Measurements from ENCODE around the gene NEAT1. TPM values are rescaled to one million over a fixed set of nuclear protein-coding genes. Genes with fewer than 3 reads are reported as not detected.

The NEAT1 gene
- total and polyA plus RNA-seq, 2 of the 8 experiments (the other 6 are each of a cell fraction or from before 2014, with no cell fraction given), result 2.4 to 10.7 TPM

DNA sequence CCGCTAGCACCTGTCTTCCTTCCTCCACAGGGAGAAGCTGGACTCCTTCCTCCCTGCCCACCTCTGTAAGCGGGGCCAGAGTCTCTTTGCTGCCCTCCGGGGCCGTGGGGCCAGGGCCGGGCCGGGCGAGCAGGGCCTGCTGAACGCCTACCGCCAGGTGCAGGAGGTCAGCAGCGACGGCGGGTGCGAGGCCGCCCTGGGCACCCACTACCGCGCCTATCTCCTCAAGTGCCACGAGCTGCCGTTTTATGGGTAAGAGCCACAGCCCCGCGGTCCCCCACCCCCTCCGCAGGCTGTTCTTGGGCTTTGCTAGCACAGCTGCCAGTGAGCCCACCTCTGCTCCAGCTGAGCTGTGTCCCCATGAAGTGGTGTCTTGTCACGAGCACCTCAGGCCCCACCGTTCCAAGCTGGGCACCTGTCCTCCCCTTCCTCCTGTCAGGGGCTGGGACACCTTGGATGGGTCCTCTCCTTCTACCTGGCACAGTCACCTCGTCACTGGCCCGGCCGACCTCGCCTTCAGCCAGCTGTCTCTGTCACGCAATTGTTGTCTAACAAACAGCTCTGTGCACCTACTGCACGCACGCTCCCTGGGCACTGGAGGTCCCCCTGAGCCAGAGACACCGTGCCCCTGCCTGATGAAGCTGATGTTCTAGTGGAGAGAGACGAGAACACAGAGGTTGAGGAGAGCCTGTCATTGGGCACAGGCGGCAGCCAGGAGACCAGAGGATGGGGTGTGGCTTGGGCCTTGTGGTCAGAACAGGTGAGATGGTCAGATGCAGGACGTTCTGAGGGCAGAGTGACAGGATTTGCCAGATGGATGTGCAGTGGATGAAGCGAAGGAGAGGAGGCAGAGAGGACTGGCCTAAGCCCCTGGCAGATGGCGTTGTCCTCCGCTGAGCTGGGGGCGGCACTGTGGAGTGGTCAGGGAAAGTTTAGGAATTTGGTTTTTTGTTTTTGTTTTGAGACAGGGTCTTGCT is 25.5 kb upstream of the NEAT1 start:
- Histone ChIP-seq H3K9me3 (ENCODE audit: insufficient read depth in 2 of 2, low read depth in 1 of 2, low read length in 1 of 2) (no peaks in the 10 kb centered on the region), H4K5ac (ENCODE audit: insufficient read length, low read depth, low read length) (no peak overlapping the region), H3K4me1 (replicated peaks in 1 of 4; ENCODE audit: control insufficient read depth in 3 of 4, insufficient read depth in 4 of 4, low read length in 3 of 4) (no peaks in the 10 kb centered on the region; a peak in 1 of 7 replicates), H3K23ac (ENCODE audit: insufficient read length) (no peak overlapping the region), H3K4me3 (ENCODE audit: extremely low read depth in 1 of 4, insufficient read depth in 2 of 4, low read depth in 3 of 4, low read length in 4 of 4) (no peak overlapping the region), H2BK15ac (ENCODE audit: low read length) (no peak overlapping the region), H3K14ac (ENCODE audit: insufficient read length) (no peak overlapping the region), H3K27me3 (replicated peaks in 1 of 4; ENCODE audit: control insufficient read depth in 3 of 4, extremely low read depth in 1 of 4, insufficient read depth in 3 of 4, low read length in 3 of 4) (no peaks in the 10 kb centered on the region), H3K36me3 (ENCODE audit: control insufficient read depth in 2 of 4, insufficient read depth in 4 of 4, low read length in 3 of 4) (peaks cover 0 to 4% (median 0%) of the 10 kb centered on the region in 4 experiments; a peak in 2 of 8 replicates), H3K56ac (replicated peaks; ENCODE audit: insufficient read length, low read depth, low read length) (no peak overlapping the region), H2AK5ac (ENCODE audit: low read depth, low read length) (no peak overlapping the region), H3K4ac (replicated peaks; ENCODE audit: insufficient read length, low read depth, low read length) (no peak overlapping the region), H3K79me2 (ENCODE audit: control insufficient read depth in 1 of 2, insufficient read depth in 2 of 2, low read length in 2 of 2) (no peaks in the 10 kb centered on the region), H2BK20ac (ENCODE audit: low read length) (no peak overlapping the region), H3K23me2 (ENCODE audit: low read depth, low read length) (no peaks in the 10 kb centered on the region), H4K20me1 (replicated peaks in 1 of 2; ENCODE audit: control insufficient read depth in 1 of 2, insufficient read depth in 2 of 2, low read length in 2 of 2) (peaks cover 0 to 2% of the 10 kb centered on the region in 2 experiments), H2AFZ (ENCODE audit: low read length) (no peak overlapping the region), H2BK120ac (replicated peaks; ENCODE audit: low read depth, low read length) (no peak overlapping the region), H4K91ac (replicated peaks; ENCODE audit: insufficient read length, low read length) (no peak overlapping the region), H3K18ac (ENCODE audit: extremely low read depth, low read length) (no peak overlapping the region), H4K8ac (ENCODE audit: extremely low read depth, insufficient read depth, low read length) (no peak overlapping the region; the same call in 1 of the 2 replicates), H2BK5ac (ENCODE audit: low read depth, low read length) (peak overlapping the region; percentile 44; the same call in 1 of the 2 replicates), H3K27ac (ENCODE audit: low read depth, low read length) (no peak overlapping the region), H3K9ac (replicated peaks in 1 of 4; ENCODE audit: extremely low read depth in 1 of 4, low read depth in 3 of 4, low read length in 3 of 4) (no peak overlapping the region), H3K4me2 (ENCODE audit: insufficient read depth in 1 of 2, low read depth in 2 of 2, low read length in 2 of 2) (no peak overlapping the region), H3K79me1 (ENCODE audit: low read depth, low read length) (0 out of 2 replicates have a peak, but pooled peaks cover 2% of the 10 kb centered on the region), H2BK12ac (ENCODE audit: low read depth, low read length) (no peak overlapping the region)
- CTCF ChIA-PET (ENCODE audit: partially characterized antibody), result interaction anchor here (0.7 to 2.6 kb wide), 11 partner anchors 9 to 113 kb away, joined by 3 to 23 read pairs (median 5); partner anchors contain the start of gene CDC42EP2
- WGBS, 2 experiments (ENCODE audit: extremely low coverage in 1 of 2, insufficient coverage in 1 of 2, insufficient read length in 1 of 2, insufficient replicate concordance in 2 of 2, low coverage in 1 of 2, low lambda C conversion rate in 2 of 2, missing lambda C conversion rate in 1 of 2), result 94% methylated on average over 32 of the region's 38 CpGs; no CpG with 5 or more reads in 1 of the 2 experiments
- FAIRE-seq (no peak), DNase-seq (ENCODE audit: low read depth in 1 of 2, low spot score in 2 of 2) (no peak)
- POLR2A ChIA-PET (ENCODE audit: partially characterized antibody), result interaction anchor here (0.8 to 17.0 kb wide), 5 partner anchors 19 to 117 kb away, joined by 3 to 202 read pairs (median 5); partner anchors contain the start of genes MALAT1 and NEAT1
- TF ChIP-seq RNF2 (IDR thresholded peaks at IDR 0.05; ENCODE audit: borderline replicate concordance, low read depth, low read length, missing control alignments, poor library complexity, severe bottlenecking) (no peak), MAFK (IDR thresholded peaks at IDR 0.05; ENCODE audit: low read depth, low read length) (no peak), KDM1A (IDR thresholded peaks at IDR 0.05; ENCODE audit: borderline replicate concordance, low read length) (no peak), EGR1 (IDR thresholded peaks at IDR 0.05; ENCODE audit: borderline replicate concordance, low read depth, low read length) (no peak), TAF7 (optimal IDR thresholded peaks at IDR 0.05; ENCODE audit: borderline replicate concordance, low read depth, low read length) (no peak), RAD21 (IDR thresholded peaks at IDR 0.05 in 1 of 2, conservative IDR thresholded peaks at IDR 0.05 in 1 of 2; ENCODE audit: low read depth in 2 of 2, low read length in 2 of 2) (no peak), NRF1 (IDR thresholded peaks at IDR 0.05; ENCODE audit: low read depth, low read length) (no peak), KDM4A (IDR thresholded peaks at IDR 0.05; ENCODE audit: low read depth, low read length, severe bottlenecking) (no peak)

All from H1 (cell line).